IMR-90 (cell line): ENCODE measurements around the gene ARHGDIA. TPM values are rescaled to one million over a fixed set of nuclear protein-coding genes. Genes with fewer than 3 reads are reported as not detected.

Experiments used
- ATAC-seq: fragments of 200-7000 bp; cut with Tn5 transposase; 2 replicates; pipeline ENCODE4 v1.9.1; 2020; ENCODE audit warnings: low read depth, mild to moderate bottlenecking, moderate library complexity
- BruUV-seq: library from RNA; stranded (reverse); fragments of 400-500 nt; replicated peaks from 2 replicates; lab custom pipeline; 2021; lab: Mats Ljungman, UMichigan
- CTCF ChIA-PET: fragments of 300-600 bp; formaldehyde crosslinking; extraction: SDS; loops from one replicate; lab custom pipeline; 2021; ENCODE audit warnings: antibody characterized with exemption; lab: Yijun Ruan, JAX
- POLR2A ChIA-PET: fragments of 300-600 bp; sonication (Branson Sonifier 250); formaldehyde crosslinking; loops from one replicate; lab custom pipeline; 2022; ENCODE audit warnings: antibody characterized with exemption; ENCODE audit not compliant: unreplicated experiment; lab: Charles Lee
- DNase-seq: peaks from one replicate; pipeline ENCODE4 v3.0.0; 2013
- H2AFZ ChIP-seq: replicated peaks from 2 replicates; pipeline ENCODE3; 2013; ENCODE audit warnings: low read length, mild to moderate bottlenecking; ENCODE audit not compliant: poor library complexity
- H2AK5ac ChIP-seq: 2 replicates; pipeline ENCODE4 v1.6.1; 2013; ENCODE audit warnings: low read depth, low read length, inconsistent platforms
- H2AK9ac ChIP-seq: replicated peaks from 2 replicates; pipeline ENCODE3; 2013; ENCODE audit warnings: mild to moderate bottlenecking, low read depth, low read length, moderate library complexity; ENCODE audit not compliant: poor library complexity
- H2BK120ac ChIP-seq: 2 replicates; pipeline ENCODE4 v1.6.1; 2013; ENCODE audit warnings: low read depth, low read length, inconsistent platforms
- H2BK15ac ChIP-seq: 3 replicates; pipeline ENCODE4 v1.6.1; 2013; ENCODE audit warnings: low read depth, low read length, inconsistent platforms
- H2BK20ac ChIP-seq: 2 replicates; pipeline ENCODE4 v1.6.1; 2013; ENCODE audit warnings: low read depth, mild to moderate bottlenecking, inconsistent platforms, low read length, moderate library complexity
- H2BK5ac ChIP-seq: 2 replicates; pipeline ENCODE4 v1.6.1; 2013; ENCODE audit warnings: mild to moderate bottlenecking, low read depth, low read length, inconsistent platforms; ENCODE audit not compliant: poor library complexity, severe bottlenecking
- H3K14ac ChIP-seq: replicated peaks from 2 replicates; pipeline ENCODE4 v1.6.1; 2013; ENCODE audit warnings: low read depth, low read length, inconsistent platforms
- H3K18ac ChIP-seq: 2 replicates; pipeline ENCODE4 v1.6.1; 2013; ENCODE audit warnings: low read depth, low read length, control low read depth
- H3K23ac ChIP-seq: 2 replicates; pipeline ENCODE4 v1.6.1; 2013; ENCODE audit warnings: low read depth, low read length, inconsistent platforms
- H3K27ac ChIP-seq: 2 replicates; pipeline ENCODE4 v1.5.1; 2013; ENCODE audit warnings: mild to moderate bottlenecking, control low read depth, low read length; ENCODE audit not compliant: insufficient read depth
- H3K27me3 ChIP-seq: 2 replicates; pipeline ENCODE4 v1.6.1; 2013; ENCODE audit warnings: low read length; ENCODE audit not compliant: control insufficient read depth, insufficient read depth
- H3K36me3 ChIP-seq: 2 replicates; pipeline ENCODE4 v1.6.1; 2013; ENCODE audit warnings: low read length, mixed read lengths; ENCODE audit not compliant: control insufficient read depth, insufficient read depth
- H3K4ac ChIP-seq: 2 replicates; pipeline ENCODE4 v1.6.1; 2013; ENCODE audit warnings: low read depth, low read length, inconsistent platforms
- H3K4me1 ChIP-seq: 2 replicates; pipeline ENCODE4 v1.6.1; 2013; ENCODE audit warnings: low read length, mixed read lengths; ENCODE audit not compliant: control insufficient read depth, insufficient read depth
- H3K4me2 ChIP-seq: 2 replicates; pipeline ENCODE4 v1.6.1; 2013; ENCODE audit warnings: low read depth, mild to moderate bottlenecking, control low read depth, low read length, moderate library complexity
- H3K4me3 ChIP-seq: 2 replicates; pipeline ENCODE4 v1.5.1; 2013; ENCODE audit warnings: low read depth, mild to moderate bottlenecking, control low read depth, low read length, moderate library complexity; ENCODE audit not compliant: insufficient read depth
- H3K56ac ChIP-seq: 2 replicates; pipeline ENCODE4 v1.6.1; 2013; ENCODE audit warnings: low read length, inconsistent platforms; ENCODE audit not compliant: insufficient read depth; ENCODE audit errors: extremely low read depth
- H3K79me1 ChIP-seq, 2 experiments: 2 replicates each; pipeline ENCODE4 v1.6.1; 2013; ENCODE audit warnings: low read length in 2 of 2, inconsistent platforms in 1 of 2, low read depth in 1 of 2
- H3K9ac ChIP-seq: 2 replicates; pipeline ENCODE4 v1.6.1; 2013; ENCODE audit warnings: low read depth, low read length, control low read depth
- H3K9me1 ChIP-seq: 2 replicates; pipeline ENCODE4 v1.6.1; 2013; ENCODE audit warnings: low read length, inconsistent platforms; ENCODE audit not compliant: insufficient read depth
- H3K9me3 ChIP-seq: 2 replicates; pipeline ENCODE4 v1.6.1; 2013; ENCODE audit warnings: low read length; ENCODE audit not compliant: control insufficient read depth, insufficient read depth
- H4K20me1 ChIP-seq: 2 replicates; pipeline ENCODE4 v1.6.1; 2013; ENCODE audit warnings: low read length, inconsistent platforms; ENCODE audit not compliant: insufficient read depth
- H4K5ac ChIP-seq: 2 replicates; pipeline ENCODE4 v1.6.1; 2013; ENCODE audit warnings: mild to moderate bottlenecking, low read depth, low read length, control low read depth
- H4K8ac ChIP-seq, 2 experiments: 2 replicates each; pipeline ENCODE4 v1.6.1; 2013; ENCODE audit warnings: low read depth in 2 of 2, low read length in 2 of 2, control low read depth in 1 of 2, inconsistent platforms in 1 of 2
- H4K91ac ChIP-seq: 2 replicates; pipeline ENCODE4 v1.6.1; 2013; ENCODE audit warnings: low read depth, low read length, inconsistent platforms; ENCODE audit not compliant: insufficient read depth
- CEBPB ChIP-seq: IDR thresholded peaks from 2 replicates; pipeline ENCODE4 v1.6.1; 2012; ENCODE audit warnings: low read depth, low read length, improper control_type of control experiment
- FOS ChIP-seq: fragments of 150-350 bp; IDR thresholded peaks from 2 replicates; pipeline ENCODE4 v1.6.1; 2016; ENCODE audit warnings: low read depth, low read length
- WGBS, 2 experiments: methylation state at CpG; one replicate each; pipeline versions ENCODE4 v1.1.5 to v1.1.7; 2013; ENCODE audit warnings: missing lambda C conversion rate in 2 of 2; ENCODE audit not compliant: insufficient read length in 1 of 2; ENCODE audit errors: extremely low coverage in 2 of 2; 5-methylcytosine and 5-hydroxymethylcytosine counted together
- dilution Hi-C: fragments of 300-500 bp; cut with HindIII; formaldehyde crosslinking; loops from one replicate; pipeline ENCODE4 v1.14.3; 2018; ENCODE audit warnings: low sequenced_read_pairs; ENCODE audit not compliant: unreplicated experiment
- in situ Hi-C: fragments of 300-500 bp; cut with MboI; formaldehyde crosslinking; loops from 3 replicates; pipeline ENCODE4 v1.14.3; 2019; ENCODE audit warnings: low sequenced_read_pairs, inconsistent platforms, mixed read lengths
- intact Hi-C: fragments of 100-400 bp; cut with micrococcal nuclease; formaldehyde crosslinking; loops from 2 replicates; pipeline ENCODE4 v1.10.0; 2022
- polyA plus RNA-seq, 3 experiments: library from polyadenylated mRNA; depleted of rRNA; stranded (reverse); fragments of >200 nt; gene quantifications; 2 replicates each; pipeline ENCODE4 v1.2.3, GENCODE V29; 2012; ENCODE audit warnings: low replicate concordance in 1 of 3
- total RNA-seq: library from RNA; depleted of rRNA; stranded (reverse); fragments of >200 nt; gene quantifications from 2 replicates; pipeline ENCODE4 v1.2.3, GENCODE V29; 2012

ARHGDIA gene
- total and polyA plus RNA-seq, 2 of the 4 experiments (the other 2 are of a cell fraction): 62.7 to 362 TPM

GRCh38 chr17:81885869-81886548 is 14.9 kb upstream of the ARHGDIA start:
- Histone ChIP-seq H2BK15ac (no peak overlapping the region), H3K4ac (no peak overlapping the region), H4K20me1 (peaks cover 20% of the 10 kb centered on the region), H2AFZ (no peak overlapping the region), H3K4me1 (0 out of 2 replicates have a peak, but pooled peaks cover 4% of the 10 kb centered on the region), H3K9me3 (no peaks in the 10 kb centered on the region), H2BK20ac (no peak overlapping the region), H3K79me1 (peaks cover 42 to 67% of the 10 kb centered on the region in 2 experiments), H3K23ac (no peak overlapping the region), H3K27me3 (no peaks in the 10 kb centered on the region), H2AK9ac (no peak overlapping the region), H2BK120ac (no peak overlapping the region), H3K9me1 (no peaks in the 10 kb centered on the region), H2BK5ac (no peak overlapping the region), H4K91ac (no peak overlapping the region), H3K4me2 (no peak overlapping the region), H3K27ac (no peak overlapping the region), H3K18ac (no peak overlapping the region), H4K8ac (no peak overlapping the region), H3K4me3 (no peak overlapping the region), H3K14ac (no peak overlapping the region), H4K5ac (no peak overlapping the region), H3K9ac (no peak overlapping the region), H3K56ac (no peak overlapping the region), H2AK5ac (no peak overlapping the region), H3K36me3 (peaks cover 59% of the 10 kb centered on the region)
- intact Hi-C loops (no loop called here), in situ Hi-C loops (no loop called here), dilution Hi-C loops (no loop called here)
- TF ChIP-seq CEBPB (0 out of 2 replicates have a peak, but pooled peaks have one; percentile 5), FOS (no peak)
- DNase-seq (no peak), ATAC-seq (peak; percentile 32)
- no TSS peak for BruUV-seq
- POLR2A ChIA-PET: no interaction called here
- CTCF ChIA-PET: no interaction called here
- whole genome bisulfite sequencing, 2 experiments: 89% methylated on average over 11 of the region's 11 CpGs; no CpG with 5 or more reads in 1 of the 2 experiments
